Body of pancreas (tissue), 4 donors: Measurements from ENCODE around the gene TEX13A.

Experiments used
- CTCF ChIP-seq, 7 experiments: fragments of 450-650 bp in 4 of 7; fragments of 200-600 bp in 3 of 7; sonication (generic) in 3 of 7; IDR thresholded peaks; one replicate each; pipeline ENCODE4 v1.5.1; 2016 to 2019; ENCODE audit warnings: antibody characterized with exemption in 7 of 7
- POLR2A ChIP-seq, 3 donors: fragments of 450-650 bp; IDR thresholded peaks; one replicate each; pipeline ENCODE4 v1.6.1; 2016; ENCODE audit warnings: antibody characterized with exemption in 3 of 3, mild to moderate bottlenecking in 2 of 3

- TF ChIP-seq CTCF (IDR thresholded peaks at IDR 0.05) (no peak), POLR2A (IDR thresholded peaks at IDR 0.05) (no peak)
Observed at GRCh38 chrX:105189093-105189492, 31.4 kb downstream of the TEX13A start.
